ENCODE results near the gene MAPK8IP1.

DNA sequence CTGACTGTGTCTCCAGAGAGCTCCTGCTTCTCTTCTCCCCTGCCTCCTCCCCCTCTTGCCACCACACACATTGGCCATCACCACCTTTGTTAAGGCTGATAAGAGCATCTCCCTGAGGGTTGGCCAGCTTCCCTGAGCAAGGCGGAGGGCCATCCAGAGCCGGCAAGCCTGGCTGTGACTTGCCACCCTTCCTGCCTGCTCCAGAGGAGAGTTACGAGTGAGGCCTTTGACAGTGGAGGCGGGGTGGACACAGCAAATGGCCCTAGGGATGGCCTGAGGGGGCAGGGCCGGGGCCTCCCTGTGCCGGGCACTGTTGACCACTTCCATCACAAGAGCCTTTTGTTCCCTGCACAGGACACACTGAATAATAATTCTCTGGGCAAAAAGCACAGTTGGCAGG lies 16.2 kb downstream of the MAPK8IP1 start:
- TF ChIP-seq, protein P1, sequence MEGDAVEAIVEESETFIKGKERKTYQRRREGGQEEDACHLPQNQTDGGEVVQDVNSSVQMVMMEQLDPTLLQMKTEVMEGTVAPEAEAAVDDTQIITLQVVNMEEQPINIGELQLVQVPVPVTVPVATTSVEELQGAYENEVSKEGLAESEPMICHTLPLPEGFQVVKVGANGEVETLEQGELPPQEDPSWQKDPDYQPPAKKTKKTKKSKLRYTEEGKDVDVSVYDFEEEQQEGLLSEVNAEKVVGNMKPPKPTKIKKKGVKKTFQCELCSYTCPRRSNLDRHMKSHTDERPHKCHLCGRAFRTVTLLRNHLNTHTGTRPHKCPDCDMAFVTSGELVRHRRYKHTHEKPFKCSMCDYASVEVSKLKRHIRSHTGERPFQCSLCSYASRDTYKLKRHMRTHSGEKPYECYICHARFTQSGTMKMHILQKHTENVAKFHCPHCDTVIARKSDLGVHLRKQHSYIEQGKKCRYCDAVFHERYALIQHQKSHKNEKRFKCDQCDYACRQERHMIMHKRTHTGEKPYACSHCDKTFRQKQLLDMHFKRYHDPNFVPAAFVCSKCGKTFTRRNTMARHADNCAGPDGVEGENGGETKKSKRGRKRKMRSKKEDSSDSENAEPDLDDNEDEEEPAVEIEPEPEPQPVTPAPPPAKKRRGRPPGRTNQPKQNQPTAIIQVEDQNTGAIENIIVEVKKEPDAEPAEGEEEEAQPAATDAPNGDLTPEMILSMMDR (IDR thresholded peaks at IDR 0.05) = no peak
- TF ChIP-seq POLR2A (IDR thresholded peaks at IDR 0.05) = no peak

All from lower leg skin (tissue), 3 donors.